Stimulated activated CD8-positive, alpha-beta memory T cell treated with anti-CD3 and anti-CD28 coated beads, Interleukin-4, amount 100 ng/mL, for 24 hours (primary cell): ENCODE data around the gene REEP2.
A peak's percentile ranks its signal among the peaks of the same experiment; 100 is the strongest.

Source experiments
- DNase-seq: peaks from one replicate; pipeline ENCODE4 v3.0.0-alpha.2; 2020; ENCODE audit warnings: low read depth

REEP2 gene

DNA sequence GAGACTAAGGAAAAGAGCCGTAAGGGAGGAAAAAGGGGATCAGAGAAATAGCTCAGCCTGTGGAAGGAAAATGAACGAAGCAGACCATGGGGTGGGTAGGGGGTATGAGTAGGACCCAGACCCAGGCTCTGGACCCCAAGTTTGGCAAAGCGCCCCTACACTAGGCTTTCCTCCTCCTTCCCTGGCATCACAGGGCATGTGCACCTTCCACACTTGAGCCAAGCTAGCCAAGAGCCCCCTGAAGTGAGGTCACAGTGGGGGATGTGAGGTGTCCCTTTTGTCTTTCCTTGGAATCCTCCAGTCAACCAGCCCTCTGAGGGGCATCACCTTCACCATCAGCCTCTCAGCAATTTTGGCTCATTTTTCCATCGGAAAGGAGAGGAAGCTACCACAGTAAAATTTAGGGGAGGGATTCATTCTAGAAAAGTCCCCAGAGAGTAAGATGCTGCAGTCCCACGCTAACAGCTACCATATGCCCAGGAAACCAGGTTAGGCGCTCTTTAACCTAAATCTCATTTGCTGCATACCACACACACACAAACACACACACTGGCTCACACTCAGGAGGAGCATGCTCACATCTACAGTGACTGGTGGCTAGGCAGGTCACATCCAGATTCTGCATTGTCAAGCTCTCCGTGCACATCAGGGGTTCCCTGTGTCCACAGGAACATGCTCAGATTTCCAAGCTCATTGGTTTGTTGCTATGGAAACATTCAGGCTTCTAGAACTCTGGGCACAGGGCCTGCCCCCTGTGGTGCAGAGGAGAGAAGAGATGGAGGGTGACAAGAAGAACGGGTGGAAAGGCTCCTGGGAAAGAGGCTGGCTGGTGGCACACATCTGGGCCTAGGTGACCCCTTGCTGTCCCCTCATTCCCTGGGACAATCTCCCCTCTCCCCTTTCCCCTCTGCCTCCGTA lies 9.9 kb downstream of the REEP2 start:
- DNase-seq = no peak

- DNase-seq = peak; percentile 65
These were observed 10.8 kb downstream of the REEP2 start for GRCh38 chr5:138449501-138450239.

DNA sequence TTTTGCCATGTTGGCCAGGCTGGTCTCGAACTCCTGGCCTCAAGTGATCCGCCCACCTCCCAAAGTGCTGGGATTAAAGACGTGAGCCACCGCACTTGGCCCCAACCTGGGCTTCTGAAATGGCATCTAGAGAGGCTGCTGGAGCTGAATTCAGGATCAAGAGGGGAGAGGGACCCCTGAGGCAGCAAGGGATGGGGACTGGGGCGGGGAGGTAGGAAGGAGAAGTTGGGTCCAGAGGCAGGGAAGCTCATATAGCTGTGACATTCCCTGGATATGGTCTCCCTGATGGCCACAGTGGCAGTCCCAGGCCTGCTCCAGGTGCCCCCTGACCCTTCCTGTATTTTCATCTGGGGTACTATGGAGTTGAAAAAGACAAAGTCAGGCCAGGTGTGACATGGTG lies 12.1 kb downstream of the REEP2 start:
- DNase-seq = no peak

GRCh38 chr5:138452720-138453119 lies 13.9 kb downstream of the REEP2 start:
- no peak for DNase-seq

DNA sequence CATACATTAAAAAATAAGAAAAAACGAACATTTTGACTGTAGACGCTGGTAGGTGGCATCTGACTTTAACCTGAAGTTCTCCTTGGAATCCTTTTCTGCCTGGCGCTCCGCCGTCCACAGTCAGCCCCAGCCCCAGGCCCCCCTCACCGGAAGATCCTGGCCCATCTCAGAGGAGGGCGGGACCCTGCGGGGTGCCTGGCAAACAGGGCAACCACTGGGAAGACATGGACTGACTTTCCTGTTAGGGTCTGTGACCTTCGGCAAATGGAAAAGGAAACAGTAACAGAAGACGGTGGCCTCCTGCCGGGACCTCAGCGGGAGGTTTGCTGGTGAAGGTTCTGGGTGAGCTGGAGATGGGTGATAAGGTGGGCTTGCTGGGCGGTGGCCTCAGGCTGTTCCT lies 14.7 kb downstream of the REEP2 start:
- DNase-seq = no peak

- no peak for DNase-seq
These were observed 15.3 kb downstream of the REEP2 start for GRCh38 chr5:138454121-138454520.

DNA sequence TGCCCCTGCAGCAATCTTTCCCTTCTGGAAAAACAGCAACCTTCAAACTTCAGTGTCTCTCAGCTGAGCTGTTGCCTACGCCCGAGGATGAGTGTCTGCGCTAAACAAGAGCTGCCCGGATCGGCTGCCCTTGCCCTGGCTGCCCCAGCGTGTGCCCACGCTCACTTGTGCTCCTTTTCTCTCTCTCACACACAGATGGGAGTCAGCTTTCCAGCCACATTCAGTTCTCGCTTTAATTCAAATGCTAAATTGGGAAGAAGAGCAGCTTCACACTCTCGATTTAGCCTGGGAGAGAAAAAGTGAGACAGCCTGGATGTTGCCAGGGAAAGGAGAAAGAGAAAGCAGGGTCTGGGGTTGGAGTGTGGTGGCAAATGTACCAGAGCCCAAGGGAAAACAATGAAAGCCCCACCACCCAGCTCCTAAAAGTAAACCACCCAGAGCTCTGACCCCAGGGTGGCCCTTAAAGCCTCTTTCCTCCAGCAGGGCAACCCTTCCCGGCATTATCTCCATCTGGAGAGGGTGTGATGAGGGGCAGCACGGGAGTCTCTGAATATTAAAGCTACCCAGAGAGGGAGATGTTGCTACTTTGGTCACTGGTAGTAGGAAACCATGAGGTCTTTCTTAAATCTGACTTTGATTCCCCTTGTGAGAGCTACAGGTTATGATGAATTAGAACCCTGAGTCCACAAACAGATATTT lies 16.5 kb downstream of the REEP2 start:
- no peak for DNase-seq

GRCh38 chr5:138457531-138458275 lies 18.8 kb downstream of the REEP2 start:
- no peak for DNase-seq

DNA sequence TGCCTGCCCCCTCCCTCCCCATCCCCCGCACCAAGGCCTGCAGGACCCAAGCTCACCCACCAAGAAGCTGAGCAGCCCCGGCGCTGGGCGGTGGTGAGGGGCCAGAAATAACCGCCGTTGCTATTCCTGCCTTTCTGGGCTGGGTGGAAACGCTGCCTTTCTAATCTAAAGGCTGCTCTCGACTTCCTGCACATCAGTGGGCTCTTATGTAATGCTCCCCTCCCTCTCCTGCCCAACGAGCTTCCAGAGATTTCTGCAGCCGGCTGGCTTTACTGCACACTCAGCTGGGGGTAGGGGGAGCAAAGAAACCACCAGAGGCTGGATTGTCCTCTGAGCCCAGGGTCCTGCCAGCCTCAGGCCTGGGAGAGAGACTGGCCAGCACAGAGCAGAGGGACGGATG lies 19.5 kb downstream of the REEP2 start:
- DNase-seq = no peak

DNA sequence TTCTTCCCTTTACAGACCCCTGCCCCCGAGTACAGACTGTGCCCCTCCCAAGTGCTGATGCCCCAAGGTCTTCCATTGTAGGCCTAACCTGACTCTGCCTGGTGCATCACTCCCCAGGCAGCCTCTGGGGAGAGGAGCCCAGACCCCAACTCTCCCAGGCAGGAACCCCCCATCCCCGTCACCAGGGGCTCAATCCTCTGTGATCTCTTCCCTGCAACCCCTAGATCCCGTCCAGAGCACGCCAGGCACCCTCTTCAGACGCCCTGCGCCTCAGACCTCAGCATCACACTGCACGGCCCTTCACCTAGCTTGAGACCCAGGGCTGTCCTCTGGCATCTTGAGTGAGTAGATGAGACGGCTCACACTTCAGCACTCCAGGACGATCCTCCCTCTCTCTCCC lies 20.0 kb downstream of the REEP2 start:
- DNase-seq = no peak

DNA sequence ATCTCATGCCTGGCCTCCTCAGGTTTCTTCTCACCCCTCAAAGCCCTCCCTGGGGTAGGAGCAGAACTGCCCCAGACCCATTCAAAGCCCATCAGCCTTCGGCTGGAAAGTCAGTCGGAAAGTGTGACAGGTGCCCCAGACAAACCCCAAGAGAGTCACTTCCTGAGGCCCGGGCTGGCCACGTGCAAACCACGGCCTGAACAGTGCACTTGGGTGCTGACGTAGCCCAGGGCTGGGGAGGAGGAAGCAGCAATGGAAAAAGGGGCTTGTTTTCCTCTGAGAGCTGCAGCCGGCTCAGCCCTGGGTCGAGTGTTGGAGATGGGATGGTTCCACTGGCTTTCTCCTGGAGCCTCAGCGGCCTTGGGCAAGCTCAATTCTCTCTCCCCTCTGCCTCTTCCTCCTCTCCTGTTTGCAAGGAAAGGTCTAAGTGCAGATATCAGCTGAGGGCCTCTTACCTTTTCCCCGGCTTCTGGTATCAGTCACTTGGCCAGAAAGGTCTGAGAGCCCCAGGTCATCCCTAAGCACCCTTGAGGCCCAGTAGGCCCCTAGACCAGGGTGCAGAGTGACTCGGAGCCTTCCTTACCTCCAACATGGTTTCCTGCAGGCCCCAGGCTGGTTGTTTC lies 20.6 kb downstream of the REEP2 start:
- peak; percentile 80 for DNase-seq

DNA sequence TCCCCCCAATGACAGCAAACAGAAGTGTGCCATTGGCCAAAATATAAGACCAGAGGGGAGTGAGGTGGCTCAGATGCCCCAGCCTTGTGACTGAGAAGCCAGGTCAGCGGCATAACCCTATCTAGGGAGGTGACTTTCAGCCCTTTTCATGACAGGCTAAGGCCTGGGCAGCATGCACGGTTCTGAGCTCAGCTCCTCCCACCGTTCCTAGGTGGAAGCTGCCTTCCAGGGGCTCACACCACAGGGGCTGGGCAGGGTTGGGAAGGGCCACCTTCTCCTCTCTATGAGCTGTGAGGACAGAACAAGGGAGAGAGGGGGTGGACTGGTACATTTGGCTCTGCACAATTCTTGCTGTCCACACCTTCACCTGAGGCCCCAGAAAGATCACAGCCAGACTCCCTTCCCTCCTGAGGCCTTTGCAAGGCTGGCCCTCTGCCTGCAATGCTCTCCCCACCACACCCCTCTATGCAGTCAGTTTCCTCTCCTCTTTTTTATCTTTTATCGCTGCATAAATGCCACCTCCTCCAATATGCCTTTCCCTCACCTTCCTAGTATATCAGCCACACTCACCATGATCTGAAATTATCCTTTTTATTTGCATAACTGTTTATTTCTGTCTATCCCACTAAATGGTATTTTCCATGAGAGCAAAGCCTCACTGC lies 21.3 kb downstream of the REEP2 start:
- DNase-seq = no peak

- no peak for DNase-seq
These were observed 22.7 kb downstream of the REEP2 start for GRCh38 chr5:138461343-138462125.

- DNase-seq = no peak
These were observed 24.7 kb downstream of the REEP2 start for GRCh38 chr5:138463419-138464007.

GRCh38 chr5:138464008-138464387 lies 25.1 kb downstream of the REEP2 start:
- DNase-seq = peak; percentile 90

GRCh38 chr5:138464388-138465260 lies 25.8 kb downstream of the REEP2 start:
- peak; percentile 89 for DNase-seq

GRCh38 chr5:138465261-138466124 lies 26.6 kb downstream of the REEP2 start, which contains the start of gene EGR1:
Gene EGR1 (plus strand): TSS chr5:138465479. CDS start chr5:138465762, 283 bp downstream.
- peak; percentile 90 for DNase-seq
